GM18861 (cell line): ENCODE data around the gene HTR3B.

Experiments
- ATAC-seq: cut with Tn5 transposase; IDR thresholded peaks from one replicate; pipeline ENCODE4 v1.9.1; 2021; ENCODE audit not compliant: unreplicated experiment

The HTR3B gene

GRCh38 chr11:113986351-113987140 is 82.0 kb downstream of the HTR3B start:
- no peak for ATAC-seq

- ATAC-seq: no peak
Observed at GRCh38 chr11:113989381-113989780, 84.8 kb downstream of the HTR3B start.

GRCh38 chr11:113989916-113990315 is 85.3 kb downstream of the HTR3B start:
- ATAC-seq: no peak

- ATAC-seq: no peak
Observed at GRCh38 chr11:113991170-113991569, 86.6 kb downstream of the HTR3B start.

GRCh38 chr11:113991718-113992458 is 87.3 kb downstream of the HTR3B start:
- ATAC-seq: no peak

- no peak for ATAC-seq
Observed at GRCh38 chr11:113992459-113993110, 88.0 kb downstream of the HTR3B start.

- ATAC-seq: no peak
Observed at GRCh38 chr11:113994077-113994954, 89.7 kb downstream of the HTR3B start.
